B cell (primary cell): Measurements from ENCODE around the gene UBD. TPM values are rescaled to one million over a fixed set of nuclear protein-coding genes. Genes with fewer than 3 reads are reported as not detected.

Experiments
- ATAC-seq: fragments of 200-7000 bp; cut with Tn5 transposase; one replicate; pipeline ENCODE4 v1.10.0; 2021; ENCODE audit warnings: low read depth, mild to moderate bottlenecking, moderate number of reproducible peaks, moderate library complexity
- CTCF ChIA-PET: fragments of 350-600 bp; sonication (Branson Sonifier 250); formaldehyde crosslinking; loops from one replicate; lab custom pipeline; 2021; ENCODE audit warnings: antibody characterized with exemption, inconsistent platforms; lab: Charles Lee
- POLR2A ChIA-PET: fragments of 350-600 bp; sonication (Branson Sonifier 250); formaldehyde crosslinking; loops from one replicate; lab custom pipeline; 2021; ENCODE audit warnings: antibody characterized with exemption; lab: Charles Lee
- DNase-seq: peaks from one replicate; pipeline ENCODE4 v3.0.0; 2013
- H2AFZ ChIP-seq: 2 replicates; pipeline ENCODE4 v1.6.1; 2012; ENCODE audit warnings: mild to moderate bottlenecking, low read depth, low read length; ENCODE audit not compliant: insufficient read depth, poor library complexity, severe bottlenecking
- H3K27ac ChIP-seq, 2 donors: 1 replicate in 1 of 2; 2 replicates in 1 of 2; pipeline ENCODE4 v1.5.1; 2012 to 2013; ENCODE audit warnings: low read length in 2 of 2, mild to moderate bottlenecking in 2 of 2, moderate library complexity in 1 of 2
- H3K27me3 ChIP-seq, 4 experiments: fragments of 200-600 bp in 1 of 4; sonication (generic) in 1 of 4; replicated peaks in 1 of 4; 1 replicate in 2 of 4; 2 replicates in 2 of 4; pipeline versions ENCODE4 v1.6.1 to v1.7.0; 2013 to 2016; ENCODE audit warnings: low read length in 3 of 4, mild to moderate bottlenecking in 2 of 4, mixed read lengths in 1 of 4, moderate library complexity in 1 of 4; ENCODE audit not compliant: insufficient read depth in 4 of 4, control insufficient read depth in 3 of 4; ENCODE audit errors: control extremely low read depth in 1 of 4
- H3K36me3 ChIP-seq, 2 experiments: replicated peaks in 1 of 2; 1 replicate in 1 of 2; 2 replicates in 1 of 2; pipeline versions ENCODE4 v1.6.1 to v1.7.1; 2013; ENCODE audit warnings: low read length in 1 of 2; ENCODE audit not compliant: insufficient read depth in 2 of 2, control insufficient read depth in 1 of 2; ENCODE audit errors: control extremely low read depth in 1 of 2, extremely low read depth in 1 of 2
- H3K4me1 ChIP-seq, 2 donors: fragments of 200-600 bp in 1 of 2; sonication (generic) in 1 of 2; 1 replicate in 1 of 2; 2 replicates in 1 of 2; pipeline versions ENCODE4 v1.5.1 to v1.6.1; 2013 to 2017; ENCODE audit warnings: low read length in 2 of 2; ENCODE audit not compliant: control insufficient read depth in 2 of 2, insufficient read depth in 2 of 2
- H3K4me2 ChIP-seq: replicated peaks from 2 replicates; pipeline ENCODE3; 2012; ENCODE audit warnings: mild to moderate bottlenecking, low read depth, low read length; ENCODE audit not compliant: poor library complexity, severe bottlenecking
- H3K4me3 ChIP-seq, 5 experiments: fragments of 200-600 bp in 1 of 5; sonication (generic) in 1 of 5; 1 replicate in 3 of 5; 2 replicates in 2 of 5; pipeline versions ENCODE4 v1.5.1 to v1.7.0; 2011 to 2016; ENCODE audit warnings: low read length in 4 of 5, mild to moderate bottlenecking in 4 of 5, low read depth in 2 of 5, control low read depth in 1 of 5, moderate library complexity in 1 of 5; ENCODE audit not compliant: insufficient read depth in 1 of 5; ENCODE audit errors: control extremely low read depth in 1 of 5, extremely low read depth in 1 of 5
- H3K79me2 ChIP-seq: fragments of 200-600 bp; sonication (generic); one replicate; pipeline ENCODE4 v1.6.0; 2016; ENCODE audit warnings: low read length; ENCODE audit not compliant: control insufficient read depth, insufficient read depth
- H3K9ac ChIP-seq: fragments of 200-600 bp; sonication (generic); 2 replicates; pipeline ENCODE4 v1.6.1; 2017; ENCODE audit warnings: mild to moderate bottlenecking, low read length, moderate library complexity
- H3K9me3 ChIP-seq, 3 donors: one replicate each; pipeline versions ENCODE4 v1.6.1 to v1.7.1; 2013; ENCODE audit warnings: low read length in 2 of 3; ENCODE audit not compliant: control insufficient read depth in 2 of 3, insufficient read depth in 1 of 3; ENCODE audit errors: control extremely low read depth in 1 of 3
- H4K20me1 ChIP-seq: 2 replicates; pipeline ENCODE4 v1.6.0; 2012; ENCODE audit warnings: mild to moderate bottlenecking, low read length; ENCODE audit not compliant: insufficient read depth, control insufficient read depth, poor library complexity, severe bottlenecking
- H3K27ac Mint-ChIP-seq: one replicate; pipeline ENCODE4 v1.8.0; 2021; ENCODE audit warnings: mixed read lengths
- H3K27me3 Mint-ChIP-seq: one replicate; pipeline ENCODE4 v1.8.0; 2021; ENCODE audit warnings: mixed read lengths
- H3K4me1 Mint-ChIP-seq: one replicate; pipeline ENCODE4 v1.8.0; 2021; ENCODE audit warnings: mixed read lengths
- H3K4me3 Mint-ChIP-seq: one replicate; pipeline ENCODE4 v1.8.0; 2021; ENCODE audit warnings: mixed read lengths
- H3K9me3 Mint-ChIP-seq: one replicate; pipeline ENCODE4 v1.8.0; 2022; ENCODE audit warnings: mixed read lengths; ENCODE audit not compliant: insufficient read depth
- EZH2 ChIP-seq: IDR thresholded peaks from 2 replicates; pipeline ENCODE4 v1.6.1; 2012; ENCODE audit warnings: borderline replicate concordance, low read depth, mild to moderate bottlenecking, moderate library complexity, low read length; ENCODE audit not compliant: insufficient read depth, poor library complexity, severe bottlenecking
- WGBS: methylation state at CpG from one replicate; pipeline ENCODE4 v1.1.5; 2013; ENCODE audit warnings: missing lambda C conversion rate; ENCODE audit not compliant: insufficient coverage; 5-methylcytosine and 5-hydroxymethylcytosine counted together
- intact Hi-C: fragments of 100-400 bp; cut with micrococcal nuclease; formaldehyde crosslinking; loops from one replicate; pipeline ENCODE4 v1.10.0; 2022
- polyA plus RNA-seq: library from polyadenylated mRNA; depleted of rRNA; stranded (reverse); fragments of >200 nt; gene quantifications from 2 replicates; pipeline ENCODE4 v1.2.3, GENCODE V29; 2012
- total RNA-seq, 2 donors: library from RNA; stranded (reverse); fragments of 120-200 nt in 1 of 2; gene quantifications; 1 replicate in 1 of 2; 2 replicates in 1 of 2; pipeline versions ENCODE4 v1.2.3 to v1.2.4, GENCODE V29; 2013 to 2022
- TF ChIP-seq, protein P1 (sequence below): fragments of 200-600 bp; IDR thresholded peaks from one replicate; pipeline ENCODE4 v1.8.0; 2022; ENCODE audit warnings: antibody characterized with exemption, mild to moderate bottlenecking

UBD gene
- total and polyA plus RNA-seq, 2 donors (not counting 1 experiment from before 2014, with no cell fraction given) = not detected

GRCh38 chr6:29596381-29596900 is 36.9 kb upstream of the UBD start:
- ChIA-PET POLR2A (no interaction called here), CTCF (interaction anchor here (1.0 to 1.6 kb wide), 3 partner anchors 8 to 53 kb away, joined by 3 to 4 read pairs (median 3); no protein-coding TSS in a partner anchor)
- Histone ChIP-seq H3K79me2 (no peaks in the 10 kb centered on the region), H3K36me3 (peaks cover 0 to 2% of the 10 kb centered on the region in 2 experiments), H3K4me3 (no peak overlapping the region), H3K27ac (no peak overlapping the region), H3K4me2 (no peak overlapping the region), H3K4me1 (no peaks in the 10 kb centered on the region), H2AFZ (no peak overlapping the region), H3K27me3 (no peaks in the 10 kb centered on the region), H4K20me1 (no peaks in the 10 kb centered on the region), H3K9ac (no peak overlapping the region), H3K9me3 (no peaks in the 10 kb centered on the region)
- no peak for DNase-seq
- no peaks in the 10 kb centered on the region for H3K4me1 Mint-ChIP-seq
- peaks cover 8% of the 10 kb centered on the region for H3K27me3 Mint-ChIP-seq
- H3K27ac Mint-ChIP-seq = no peak overlapping the region
- H3K4me3 Mint-ChIP-seq = no peak overlapping the region
- no peak for TF ChIP-seq EZH2
- TF ChIP-seq, protein P1, sequence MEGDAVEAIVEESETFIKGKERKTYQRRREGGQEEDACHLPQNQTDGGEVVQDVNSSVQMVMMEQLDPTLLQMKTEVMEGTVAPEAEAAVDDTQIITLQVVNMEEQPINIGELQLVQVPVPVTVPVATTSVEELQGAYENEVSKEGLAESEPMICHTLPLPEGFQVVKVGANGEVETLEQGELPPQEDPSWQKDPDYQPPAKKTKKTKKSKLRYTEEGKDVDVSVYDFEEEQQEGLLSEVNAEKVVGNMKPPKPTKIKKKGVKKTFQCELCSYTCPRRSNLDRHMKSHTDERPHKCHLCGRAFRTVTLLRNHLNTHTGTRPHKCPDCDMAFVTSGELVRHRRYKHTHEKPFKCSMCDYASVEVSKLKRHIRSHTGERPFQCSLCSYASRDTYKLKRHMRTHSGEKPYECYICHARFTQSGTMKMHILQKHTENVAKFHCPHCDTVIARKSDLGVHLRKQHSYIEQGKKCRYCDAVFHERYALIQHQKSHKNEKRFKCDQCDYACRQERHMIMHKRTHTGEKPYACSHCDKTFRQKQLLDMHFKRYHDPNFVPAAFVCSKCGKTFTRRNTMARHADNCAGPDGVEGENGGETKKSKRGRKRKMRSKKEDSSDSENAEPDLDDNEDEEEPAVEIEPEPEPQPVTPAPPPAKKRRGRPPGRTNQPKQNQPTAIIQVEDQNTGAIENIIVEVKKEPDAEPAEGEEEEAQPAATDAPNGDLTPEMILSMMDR = no peak
- no peaks in the 10 kb centered on the region for H3K9me3 Mint-ChIP-seq
- ATAC-seq = no peak
- whole genome bisulfite sequencing = 100% methylated on average over 3 of the region's 6 CpGs
- intact Hi-C loops = no loop called here

GRCh38 chr6:29593199-29593855 is 33.8 kb upstream of the UBD start:
- CTCF ChIA-PET = interaction anchor here (0.7 kb wide), 1 partner anchor 40 kb away, joined by 3 read pairs; no protein-coding TSS in a partner anchor
- Mint-ChIP-seq H3K4me3 (no peak overlapping the region), H3K27ac (no peak overlapping the region), H3K9me3 (no peaks in the 10 kb centered on the region), H3K4me1 (peaks cover 2% of the 10 kb centered on the region), H3K27me3 (peaks cover 18% of the 10 kb centered on the region)
- H3K36me3 ChIP-seq = no peaks in the 10 kb centered on the region
- 38% methylated on average over 3 of the region's 4 CpGs for WGBS
- H3K27ac ChIP-seq = no peak overlapping the region
- H3K4me3 ChIP-seq = no peak overlapping the region
- intact Hi-C loops = no loop called here
- H4K20me1 ChIP-seq = no peaks in the 10 kb centered on the region
- H2AFZ ChIP-seq = no peak overlapping the region
- no peaks in the 10 kb centered on the region for H3K27me3 ChIP-seq
- TF ChIP-seq EZH2 = no peak
- TF ChIP-seq, protein P1 = no peak
- no peak overlapping the region for H3K4me2 ChIP-seq
- no peak overlapping the region for H3K9ac ChIP-seq
- H3K79me2 ChIP-seq = no peaks in the 10 kb centered on the region
- H3K9me3 ChIP-seq = no peaks in the 10 kb centered on the region
- ATAC-seq = no peak
- peaks cover 0 to 5% of the 10 kb centered on the region in 2 donors for H3K4me1 ChIP-seq
- no peak for DNase-seq
- POLR2A ChIA-PET = no interaction called here
